GM12873 (cell line): ENCODE measurements around the gene TNS1.

ENCODE experiments used
- TF ChIP-seq, protein P1 (sequence below): IDR thresholded peaks from 2 replicates; pipeline ENCODE4 v1.5.1; 2012; ENCODE audit warnings: low read depth, mild to moderate bottlenecking, moderate library complexity, low read length, control low read depth; ENCODE audit not compliant: insufficient read depth; ENCODE audit errors: missing control alignments

The TNS1 gene

DNA sequence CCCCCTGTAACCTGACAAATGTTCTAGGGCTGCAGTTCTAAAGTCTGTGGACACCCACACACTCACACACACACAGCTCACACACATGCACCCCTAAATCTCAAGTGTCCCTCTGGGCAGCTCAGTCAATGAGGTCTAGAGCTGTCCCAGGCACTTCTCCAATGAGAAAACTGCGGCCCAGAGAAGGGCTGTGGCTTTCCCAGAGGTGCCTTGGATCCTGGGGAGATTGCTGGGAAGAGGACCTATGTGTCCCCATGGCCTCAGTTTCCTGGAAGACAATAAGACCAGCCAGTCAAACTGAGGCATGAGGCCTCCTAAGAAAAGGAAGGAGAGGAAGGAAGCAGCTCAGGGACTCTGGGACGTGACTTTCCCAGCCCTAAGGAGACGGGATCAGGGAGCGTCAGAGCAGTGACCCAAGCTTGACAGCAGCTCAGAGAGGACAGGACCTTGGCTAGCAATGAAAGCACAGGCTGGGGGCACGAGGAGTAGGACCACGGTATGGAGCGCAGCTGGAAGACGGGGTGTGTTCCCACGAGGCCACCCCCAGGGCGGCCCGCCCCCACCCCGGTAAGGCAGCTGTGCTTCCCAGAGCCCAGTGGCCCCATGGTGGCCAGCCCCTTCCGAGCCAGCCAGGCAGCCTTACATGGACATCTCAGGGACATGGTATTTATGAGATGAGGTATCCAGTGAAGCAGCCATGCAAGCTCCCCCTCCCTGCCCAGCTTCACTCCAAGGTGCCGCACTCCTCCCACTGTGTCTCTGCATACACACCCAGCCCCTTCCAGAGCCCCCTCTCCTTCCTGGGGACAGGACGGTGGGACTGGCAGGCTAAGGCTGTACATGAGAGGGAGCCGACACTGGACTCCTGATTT is 46.0 kb downstream of the TNS1 start:
- TF ChIP-seq, protein P1, sequence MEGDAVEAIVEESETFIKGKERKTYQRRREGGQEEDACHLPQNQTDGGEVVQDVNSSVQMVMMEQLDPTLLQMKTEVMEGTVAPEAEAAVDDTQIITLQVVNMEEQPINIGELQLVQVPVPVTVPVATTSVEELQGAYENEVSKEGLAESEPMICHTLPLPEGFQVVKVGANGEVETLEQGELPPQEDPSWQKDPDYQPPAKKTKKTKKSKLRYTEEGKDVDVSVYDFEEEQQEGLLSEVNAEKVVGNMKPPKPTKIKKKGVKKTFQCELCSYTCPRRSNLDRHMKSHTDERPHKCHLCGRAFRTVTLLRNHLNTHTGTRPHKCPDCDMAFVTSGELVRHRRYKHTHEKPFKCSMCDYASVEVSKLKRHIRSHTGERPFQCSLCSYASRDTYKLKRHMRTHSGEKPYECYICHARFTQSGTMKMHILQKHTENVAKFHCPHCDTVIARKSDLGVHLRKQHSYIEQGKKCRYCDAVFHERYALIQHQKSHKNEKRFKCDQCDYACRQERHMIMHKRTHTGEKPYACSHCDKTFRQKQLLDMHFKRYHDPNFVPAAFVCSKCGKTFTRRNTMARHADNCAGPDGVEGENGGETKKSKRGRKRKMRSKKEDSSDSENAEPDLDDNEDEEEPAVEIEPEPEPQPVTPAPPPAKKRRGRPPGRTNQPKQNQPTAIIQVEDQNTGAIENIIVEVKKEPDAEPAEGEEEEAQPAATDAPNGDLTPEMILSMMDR = no peak

DNA sequence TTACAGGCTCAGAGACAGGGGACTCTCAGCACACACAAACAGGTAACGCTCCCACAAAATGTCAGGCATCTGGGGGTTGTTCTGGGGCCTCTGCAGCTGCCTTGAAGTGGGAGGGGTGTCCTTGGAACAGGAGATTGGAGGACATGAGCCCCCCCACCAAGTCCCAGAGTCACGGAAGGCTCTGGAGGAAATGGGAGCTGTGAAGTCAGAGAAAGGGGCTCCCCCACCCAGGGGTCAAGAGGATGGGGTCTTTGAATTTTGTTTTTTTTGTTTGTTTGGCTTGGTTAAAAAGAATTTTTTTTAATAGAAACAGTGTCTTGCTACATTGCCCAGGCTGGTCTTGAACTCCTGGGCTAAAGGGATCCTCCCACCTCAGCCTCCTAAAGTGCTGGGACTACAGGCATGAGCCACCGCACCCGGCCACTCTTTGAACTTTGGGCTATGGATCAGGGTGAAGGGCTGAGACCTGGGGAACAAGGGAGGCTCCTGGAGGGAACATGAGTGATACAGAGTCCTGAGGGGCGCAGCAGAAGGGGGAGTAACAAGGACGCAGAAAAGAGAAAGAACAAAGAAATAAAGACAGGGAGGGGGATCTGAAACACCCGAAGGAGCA is 46.8 kb downstream of the TNS1 start:
- TF ChIP-seq, protein P1 = no peak

DNA sequence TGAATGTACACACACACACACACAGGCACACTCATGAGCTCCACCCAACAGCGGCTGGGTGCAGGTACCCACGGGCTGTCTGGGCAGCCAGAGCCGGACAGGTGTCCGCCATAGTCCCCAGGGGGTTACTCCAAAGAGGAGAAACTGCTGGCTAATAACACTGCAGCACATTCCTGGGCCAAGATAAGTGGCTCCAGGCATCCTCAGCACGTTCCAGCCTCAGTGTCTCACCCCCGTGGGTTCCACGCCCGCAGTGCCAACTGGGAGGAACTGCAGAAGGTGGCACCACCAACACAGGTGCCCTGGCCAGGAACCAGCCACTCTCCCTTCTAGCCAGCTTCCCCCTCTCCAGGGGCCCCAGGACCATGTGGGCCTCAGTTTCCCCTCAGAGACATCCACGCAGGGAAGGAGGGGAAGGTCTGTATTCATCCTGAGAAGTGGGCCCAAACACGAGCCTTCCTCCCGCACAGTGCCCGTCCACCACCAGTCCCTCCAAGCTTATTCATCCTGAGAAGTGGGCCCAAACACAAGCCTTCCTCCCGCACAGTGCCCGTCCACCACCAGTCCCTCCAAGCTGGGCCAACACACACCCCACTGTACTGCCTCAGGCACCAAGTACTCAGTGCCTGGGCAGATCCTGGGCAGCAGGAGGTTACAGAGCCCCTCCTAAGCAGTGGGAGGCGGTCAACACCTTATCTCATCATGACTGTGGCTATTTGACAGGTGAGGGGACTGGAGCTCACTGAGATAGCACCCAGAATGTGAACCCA is 47.6 kb downstream of the TNS1 start:
- TF ChIP-seq, protein P1 = no peak

DNA sequence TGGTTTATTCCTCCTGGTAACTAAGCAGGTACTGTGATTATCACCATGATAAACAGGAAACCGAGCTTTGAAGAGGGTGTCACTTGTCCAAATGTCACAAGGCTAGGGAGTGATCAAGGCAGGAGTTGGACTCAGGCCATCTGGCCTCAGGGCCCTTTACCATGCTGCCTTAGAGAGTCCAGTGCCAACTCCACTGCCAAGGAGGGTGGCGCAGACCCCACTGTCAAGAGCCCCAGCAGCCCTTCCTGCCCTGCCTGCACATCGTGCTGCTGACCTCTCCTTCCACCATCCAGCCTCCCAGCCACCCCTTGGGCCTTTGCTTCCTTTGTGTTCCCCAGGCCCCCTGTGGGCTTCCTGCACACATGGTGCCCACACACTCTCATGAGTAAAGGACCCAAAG is 48.3 kb downstream of the TNS1 start:
- TF ChIP-seq, protein P1 = no peak

DNA sequence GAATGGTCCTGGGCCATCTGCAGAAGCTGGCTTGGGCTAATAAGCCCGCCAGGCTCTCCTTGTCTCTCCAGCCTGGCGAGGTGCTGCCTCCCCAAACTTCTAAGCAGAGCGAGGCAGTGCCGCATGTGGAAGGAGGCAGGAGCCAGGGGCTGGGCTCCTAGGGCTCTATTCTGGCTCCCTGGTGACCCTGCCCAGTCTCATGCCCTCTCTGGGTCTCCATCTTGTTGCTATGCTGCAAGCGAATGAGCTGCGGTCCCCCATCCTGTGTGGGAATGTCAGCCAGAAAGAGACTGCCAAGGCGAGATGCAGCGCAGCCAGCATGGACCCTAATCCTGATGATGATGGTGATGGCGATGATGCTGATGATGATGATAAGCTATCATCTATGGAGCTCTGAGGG is 48.7 kb downstream of the TNS1 start:
- TF ChIP-seq, protein P1 = no peak

DNA sequence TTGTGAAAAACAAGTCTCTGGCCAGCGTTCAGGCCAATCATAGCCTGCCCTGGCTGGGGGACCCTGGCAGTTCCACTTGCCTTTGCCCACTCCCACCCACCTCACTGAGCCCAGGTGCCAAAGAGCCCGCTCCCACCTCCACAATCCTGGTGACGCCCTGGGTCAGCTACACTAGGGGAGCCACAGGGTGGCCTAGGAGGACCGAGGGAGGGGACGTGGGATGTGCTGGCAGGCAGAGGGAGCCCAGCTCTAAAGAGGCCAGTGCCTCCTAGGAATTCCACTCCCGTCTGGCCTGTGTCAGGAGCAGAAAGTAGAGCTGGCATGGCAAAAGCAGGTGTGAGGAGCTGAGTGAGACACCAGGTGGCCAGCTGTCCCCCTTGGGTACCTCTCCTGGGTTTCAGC is 49.3 kb downstream of the TNS1 start:
- TF ChIP-seq, protein P1 = no peak

DNA sequence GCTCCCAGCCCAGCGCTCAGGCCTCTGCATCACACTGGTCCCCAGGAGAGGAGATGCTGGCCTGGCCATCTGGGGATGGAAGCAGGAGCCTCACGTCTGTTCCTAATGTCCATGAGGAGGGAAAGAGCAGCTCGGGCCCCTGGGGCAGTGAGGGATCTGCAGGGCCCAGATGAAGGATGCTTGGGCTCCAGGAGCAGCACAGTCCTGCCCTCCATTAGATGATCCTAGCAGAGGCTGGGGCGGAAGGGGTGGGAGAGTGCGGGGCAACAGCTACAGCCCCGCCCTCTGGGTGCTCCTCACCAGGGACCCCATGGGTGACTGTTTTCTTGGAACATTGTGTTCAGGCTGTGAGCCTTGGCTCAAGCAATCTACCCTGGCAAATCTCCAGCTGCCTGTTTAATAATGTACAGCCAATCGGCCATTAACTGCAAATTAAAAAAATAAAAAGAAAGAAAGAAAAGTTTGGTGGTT is 49.7 kb downstream of the TNS1 start:
- TF ChIP-seq, protein P1 = no peak
